HEK293T (cell line): ENCODE data around the gene METTL6.

Experiments
- FOXK2 ChIP-seq: fragments of 450-650 bp; IDR thresholded peaks from 2 replicates; pipeline ENCODE4 v1.6.1; 2016; ENCODE audit warnings: mild to moderate bottlenecking
- FOXM1 ChIP-seq: fragments of 450-650 bp; IDR thresholded peaks from 2 replicates; pipeline ENCODE4 v1.6.1; 2017; ENCODE audit warnings: mild to moderate bottlenecking, borderline replicate concordance
- SP1 ChIP-seq: fragments of 450-650 bp; IDR thresholded peaks from 2 replicates; pipeline ENCODE4 v1.6.1; 2017
- SUZ12 ChIP-seq: fragments of 450-650 bp; IDR thresholded peaks from 2 replicates; pipeline ENCODE4 v1.6.1; 2016; ENCODE audit warnings: mild to moderate bottlenecking

- TF ChIP-seq FOXK2 (no peak), FOXM1 (no peak), SP1 (no peak), SUZ12 (no peak)
Measured at GRCh38 chr3:15387171-15387581, 40.2 kb downstream of the METTL6 start.
